ENCODE data around the gene REPS2.

REPS2 gene

DNA sequence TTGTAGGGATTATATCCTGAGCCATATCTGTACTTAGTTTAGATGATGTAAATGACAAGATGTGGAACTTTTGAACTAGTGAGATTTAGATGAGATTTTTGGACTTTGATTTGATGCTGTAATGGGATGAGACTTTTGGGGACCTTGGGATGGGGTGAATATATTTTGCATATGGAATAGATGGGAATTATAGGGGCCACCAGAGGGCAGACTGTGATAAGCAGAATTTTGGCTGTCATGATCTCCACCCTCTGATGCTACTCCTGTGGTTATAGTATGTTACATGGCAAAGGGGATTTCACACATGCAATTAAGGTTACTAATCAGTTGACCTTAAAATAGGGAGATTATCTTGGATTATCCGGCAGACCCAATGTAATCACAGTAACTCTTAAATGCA, 214.5 kb downstream of the REPS2 start:
- Histone ChIP-seq H3K36me3 (ENCODE audit: control insufficient read depth, low read depth, low read length) (no peaks in the 10 kb centered on the region), H3K9me3 (ENCODE audit: control insufficient read depth, low read depth, low read length) (peaks cover 17% of the 10 kb centered on the region), H3K9ac (ENCODE audit: low read length) (no peak overlapping the region), H3K27ac (ENCODE audit: low read length) (no peak overlapping the region), H3K4me1 (ENCODE audit: control insufficient read depth, low read depth, low read length) (peaks cover 5% of the 10 kb centered on the region), H3K27me3 (ENCODE audit: control insufficient read depth, insufficient read depth, low read length) (no peaks in the 10 kb centered on the region), H3K4me3 (ENCODE audit: low read length) (no peak overlapping the region)

DNA sequence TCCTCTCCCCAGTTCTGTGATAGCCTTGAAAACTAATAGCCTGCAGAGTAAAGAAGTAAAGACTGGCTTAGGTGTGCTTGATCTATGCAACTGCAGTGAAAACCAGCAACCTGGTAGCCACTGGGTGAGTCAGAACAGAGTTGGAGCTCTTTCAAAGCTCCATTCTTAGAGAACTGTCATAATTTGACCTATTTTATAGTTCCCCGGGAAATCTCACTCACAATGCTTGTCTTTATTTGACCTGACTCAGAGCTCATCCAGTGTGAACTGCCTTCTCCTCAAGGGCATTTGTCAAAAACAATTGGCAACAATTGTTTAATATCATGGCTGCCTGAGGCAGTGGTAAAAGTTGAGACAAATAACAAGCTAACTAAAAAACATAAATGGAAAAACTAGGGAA, 215.5 kb downstream of the REPS2 start:
- H3K4me1 ChIP-seq (ENCODE audit: control insufficient read depth, low read depth, low read length), result peaks cover 10% of the 10 kb centered on the region
- no peaks in the 10 kb centered on the region for H3K36me3 ChIP-seq (ENCODE audit: control insufficient read depth, low read depth, low read length)
- H3K27me3 ChIP-seq (ENCODE audit: control insufficient read depth, insufficient read depth, low read length), result no peaks in the 10 kb centered on the region
- H3K9me3 ChIP-seq (ENCODE audit: control insufficient read depth, low read depth, low read length), result peaks cover 17% of the 10 kb centered on the region
- no peak overlapping the region for H3K9ac ChIP-seq (ENCODE audit: low read length)
- no peak overlapping the region for H3K4me3 ChIP-seq (ENCODE audit: low read length)
- no peak overlapping the region for H3K27ac ChIP-seq (ENCODE audit: low read length)

GRCh38 chrX:17164079-17164478, 217.6 kb downstream of the REPS2 start:
- H3K9me3 ChIP-seq (ENCODE audit: control insufficient read depth, low read depth, low read length), result peaks cover 17% of the 10 kb centered on the region
- H3K9ac ChIP-seq (ENCODE audit: low read length), result no peak overlapping the region
- peaks cover 10% of the 10 kb centered on the region for H3K4me1 ChIP-seq (ENCODE audit: control insufficient read depth, low read depth, low read length)
- no peaks in the 10 kb centered on the region for H3K36me3 ChIP-seq (ENCODE audit: control insufficient read depth, low read depth, low read length)
- H3K4me3 ChIP-seq (ENCODE audit: low read length), result no peak overlapping the region
- no peaks in the 10 kb centered on the region for H3K27me3 ChIP-seq (ENCODE audit: control insufficient read depth, insufficient read depth, low read length)
- H3K27ac ChIP-seq (ENCODE audit: low read length), result no peak overlapping the region

- H3K27ac ChIP-seq (ENCODE audit: low read length), result no peak overlapping the region
- H3K4me3 ChIP-seq (ENCODE audit: low read length), result no peak overlapping the region
- no peaks in the 10 kb centered on the region for H3K27me3 ChIP-seq (ENCODE audit: control insufficient read depth, insufficient read depth, low read length)
- no peaks in the 10 kb centered on the region for H3K36me3 ChIP-seq (ENCODE audit: control insufficient read depth, low read depth, low read length)
- H3K9ac ChIP-seq (ENCODE audit: low read length), result no peak overlapping the region
- H3K9me3 ChIP-seq (ENCODE audit: control insufficient read depth, low read depth, low read length), result peaks cover 17% of the 10 kb centered on the region
- H3K4me1 ChIP-seq (ENCODE audit: control insufficient read depth, low read depth, low read length), result peaks cover 10% of the 10 kb centered on the region
Observed at GRCh38 chrX:17164941-17165340, 218.5 kb downstream of the REPS2 start.

- no peaks in the 10 kb centered on the region for H3K27me3 ChIP-seq (ENCODE audit: control insufficient read depth, insufficient read depth, low read length)
- H3K36me3 ChIP-seq (ENCODE audit: control insufficient read depth, low read depth, low read length), result no peaks in the 10 kb centered on the region
- H3K4me1 ChIP-seq (ENCODE audit: control insufficient read depth, low read depth, low read length), result peaks cover 10% of the 10 kb centered on the region
- H3K9ac ChIP-seq (ENCODE audit: low read length), result no peak overlapping the region
- H3K27ac ChIP-seq (ENCODE audit: low read length), result no peak overlapping the region
- H3K4me3 ChIP-seq (ENCODE audit: low read length), result no peak overlapping the region
- H3K9me3 ChIP-seq (ENCODE audit: control insufficient read depth, low read depth, low read length), result peaks cover 13% of the 10 kb centered on the region
Observed at GRCh38 chrX:17167915-17168314, 221.5 kb downstream of the REPS2 start.

DNA sequence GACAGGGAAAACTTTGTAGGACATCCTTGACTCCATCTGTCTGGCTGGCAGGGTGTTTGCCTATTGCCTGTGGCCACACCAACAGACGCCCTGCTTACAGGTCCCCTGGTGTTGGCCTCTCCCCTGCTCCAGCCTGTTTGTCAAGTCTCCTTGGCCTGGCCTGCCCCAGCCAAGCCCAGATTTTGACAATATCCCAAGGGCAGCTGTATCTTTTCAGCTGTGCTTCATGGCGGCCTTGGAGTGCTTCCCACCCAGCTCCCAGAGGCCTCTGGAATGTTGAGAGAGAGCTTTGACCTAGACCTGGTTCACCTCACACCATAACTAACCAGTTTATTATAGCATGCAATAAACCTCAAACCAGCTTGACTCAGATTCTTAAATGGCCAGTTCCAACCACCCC, 224.5 kb downstream of the REPS2 start:
- peaks cover 5% of the 10 kb centered on the region for H3K4me1 ChIP-seq (ENCODE audit: control insufficient read depth, low read depth, low read length)
- H3K9ac ChIP-seq (ENCODE audit: low read length), result no peak overlapping the region
- no peaks in the 10 kb centered on the region for H3K27me3 ChIP-seq (ENCODE audit: control insufficient read depth, insufficient read depth, low read length)
- H3K36me3 ChIP-seq (ENCODE audit: control insufficient read depth, low read depth, low read length), result no peaks in the 10 kb centered on the region
- H3K27ac ChIP-seq (ENCODE audit: low read length), result no peak overlapping the region
- no peak overlapping the region for H3K4me3 ChIP-seq (ENCODE audit: low read length)
- peaks cover 5% of the 10 kb centered on the region for H3K9me3 ChIP-seq (ENCODE audit: control insufficient read depth, low read depth, low read length)

DNA sequence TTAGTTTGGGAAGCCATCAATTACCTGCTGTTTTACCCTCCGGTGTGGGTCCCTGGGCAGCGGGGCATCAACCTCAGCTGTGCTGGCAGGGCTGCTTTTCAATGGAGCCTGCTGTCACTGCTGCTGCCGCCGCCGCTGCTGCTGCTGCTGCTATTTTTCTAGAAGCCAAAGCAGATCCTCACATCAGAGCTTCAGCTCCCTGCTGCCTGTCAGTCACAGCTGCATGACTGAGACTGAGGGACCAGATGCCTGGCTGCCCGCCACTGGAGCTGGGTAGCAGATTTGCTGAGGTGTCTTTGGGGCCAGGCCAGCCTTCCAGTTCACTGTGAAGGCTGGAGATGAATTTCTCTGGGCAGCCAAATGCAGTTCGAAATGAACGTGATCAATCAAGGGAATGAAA, 228.2 kb downstream of the REPS2 start:
- H3K9me3 ChIP-seq (ENCODE audit: control insufficient read depth, low read depth, low read length), result peaks cover 5% of the 10 kb centered on the region
- no peaks in the 10 kb centered on the region for H3K36me3 ChIP-seq (ENCODE audit: control insufficient read depth, low read depth, low read length)
- no peak overlapping the region for H3K27ac ChIP-seq (ENCODE audit: low read length)
- H3K9ac ChIP-seq (ENCODE audit: low read length), result no peak overlapping the region
- no peak overlapping the region for H3K4me3 ChIP-seq (ENCODE audit: low read length)
- H3K4me1 ChIP-seq (ENCODE audit: control insufficient read depth, low read depth, low read length), result no peaks in the 10 kb centered on the region
- H3K27me3 ChIP-seq (ENCODE audit: control insufficient read depth, insufficient read depth, low read length), result no peaks in the 10 kb centered on the region

- no peak overlapping the region for H3K27ac ChIP-seq (ENCODE audit: low read length)
- H3K4me3 ChIP-seq (ENCODE audit: low read length), result no peak overlapping the region
- H3K27me3 ChIP-seq (ENCODE audit: control insufficient read depth, insufficient read depth, low read length), result no peaks in the 10 kb centered on the region
- H3K9me3 ChIP-seq (ENCODE audit: control insufficient read depth, low read depth, low read length), result no peaks in the 10 kb centered on the region
- peaks cover 2% of the 10 kb centered on the region for H3K4me1 ChIP-seq (ENCODE audit: control insufficient read depth, low read depth, low read length)
- H3K36me3 ChIP-seq (ENCODE audit: control insufficient read depth, low read depth, low read length), result no peaks in the 10 kb centered on the region
- H3K9ac ChIP-seq (ENCODE audit: low read length), result no peak overlapping the region
Observed at GRCh38 chrX:17182317-17182716, 235.9 kb downstream of the REPS2 start.

DNA sequence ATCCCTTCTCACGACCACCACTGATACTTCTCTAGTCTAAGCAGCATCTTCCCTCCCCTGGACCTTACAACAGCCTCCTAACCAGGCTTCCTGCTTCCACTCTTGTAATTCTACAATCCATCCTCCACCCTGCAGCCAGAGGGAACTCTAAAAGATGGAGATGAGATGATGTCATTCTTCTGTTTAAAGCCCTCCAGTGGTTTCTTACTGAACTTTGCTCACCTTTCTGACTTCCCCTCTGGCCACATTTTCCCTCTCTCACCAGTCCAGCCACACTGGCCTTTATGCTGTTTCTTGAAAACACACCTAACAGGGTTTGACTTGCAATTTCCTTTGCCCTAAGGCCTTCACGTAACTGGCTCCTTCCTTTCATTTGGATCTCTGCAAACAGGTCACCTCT, 237.1 kb downstream of the REPS2 start:
- no peak overlapping the region for H3K27ac ChIP-seq (ENCODE audit: low read length)
- H3K36me3 ChIP-seq (ENCODE audit: control insufficient read depth, low read depth, low read length), result no peaks in the 10 kb centered on the region
- H3K9me3 ChIP-seq (ENCODE audit: control insufficient read depth, low read depth, low read length), result no peaks in the 10 kb centered on the region
- no peaks in the 10 kb centered on the region for H3K27me3 ChIP-seq (ENCODE audit: control insufficient read depth, insufficient read depth, low read length)
- H3K9ac ChIP-seq (ENCODE audit: low read length), result no peak overlapping the region
- no peak overlapping the region for H3K4me3 ChIP-seq (ENCODE audit: low read length)
- H3K4me1 ChIP-seq (ENCODE audit: control insufficient read depth, low read depth, low read length), result peaks cover 2% of the 10 kb centered on the region

DNA sequence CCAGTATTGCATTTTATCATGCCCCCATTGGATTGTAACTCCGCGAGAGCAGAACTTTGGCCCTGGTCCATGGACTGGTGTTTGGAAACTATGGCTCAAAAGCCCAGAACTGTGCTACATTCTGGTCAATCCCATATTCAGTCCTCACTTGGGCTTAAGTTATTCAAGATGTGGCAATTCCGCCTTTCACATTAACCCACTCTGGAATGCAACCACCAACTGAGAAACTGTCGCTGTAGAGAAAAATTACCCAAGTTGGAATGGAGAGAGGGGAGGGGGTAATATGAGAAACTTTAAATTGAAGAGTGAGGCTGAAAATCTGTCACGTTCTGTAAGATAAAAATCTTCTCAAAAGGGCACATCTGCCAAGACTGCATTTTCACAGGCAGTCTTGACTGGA, 239.0 kb downstream of the REPS2 start:
- Histone ChIP-seq H3K27me3 (ENCODE audit: control insufficient read depth, insufficient read depth, low read length) (no peaks in the 10 kb centered on the region), H3K36me3 (ENCODE audit: control insufficient read depth, low read depth, low read length) (no peaks in the 10 kb centered on the region), H3K9me3 (ENCODE audit: control insufficient read depth, low read depth, low read length) (no peaks in the 10 kb centered on the region), H3K4me3 (ENCODE audit: low read length) (no peak overlapping the region), H3K4me1 (ENCODE audit: control insufficient read depth, low read depth, low read length) (peaks cover 2% of the 10 kb centered on the region), H3K27ac (ENCODE audit: low read length) (no peak overlapping the region), H3K9ac (ENCODE audit: low read length) (no peak overlapping the region)

GRCh38 chrX:17187136-17187756, 240.8 kb downstream of the REPS2 start:
- no peaks in the 10 kb centered on the region for H3K9me3 ChIP-seq (ENCODE audit: control insufficient read depth, low read depth, low read length)
- H3K36me3 ChIP-seq (ENCODE audit: control insufficient read depth, low read depth, low read length), result no peaks in the 10 kb centered on the region
- no peak overlapping the region for H3K9ac ChIP-seq (ENCODE audit: low read length)
- H3K27ac ChIP-seq (ENCODE audit: low read length), result no peak overlapping the region
- H3K4me1 ChIP-seq (ENCODE audit: control insufficient read depth, low read depth, low read length), result peaks cover 2% of the 10 kb centered on the region
- no peaks in the 10 kb centered on the region for H3K27me3 ChIP-seq (ENCODE audit: control insufficient read depth, insufficient read depth, low read length)
- H3K4me3 ChIP-seq (ENCODE audit: low read length), result no peak overlapping the region

DNA sequence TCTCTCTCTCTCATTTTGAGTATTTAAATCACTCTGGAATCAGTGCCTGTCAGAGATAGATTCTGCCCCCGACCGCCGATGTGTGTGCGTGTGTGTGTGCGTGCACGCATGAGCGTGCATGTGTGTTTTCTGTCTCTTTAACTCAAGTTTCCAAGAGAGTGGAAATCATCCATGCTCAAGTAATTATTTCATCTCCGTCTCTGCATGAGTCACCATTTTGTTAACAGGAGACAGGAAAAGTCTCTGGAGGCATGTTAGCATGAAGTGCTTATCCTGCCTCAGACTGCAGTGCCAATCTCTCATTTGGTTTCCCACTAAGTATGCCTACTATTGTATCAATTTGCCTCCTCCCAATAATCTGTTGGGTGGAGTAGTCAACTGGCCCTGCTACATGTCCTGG, 245.6 kb downstream of the REPS2 start:
- H3K27ac ChIP-seq (ENCODE audit: low read length), result no peak overlapping the region
- no peak overlapping the region for H3K9ac ChIP-seq (ENCODE audit: low read length)
- no peaks in the 10 kb centered on the region for H3K36me3 ChIP-seq (ENCODE audit: control insufficient read depth, low read depth, low read length)
- no peak overlapping the region for H3K4me3 ChIP-seq (ENCODE audit: low read length)
- H3K27me3 ChIP-seq (ENCODE audit: control insufficient read depth, insufficient read depth, low read length), result no peaks in the 10 kb centered on the region
- no peaks in the 10 kb centered on the region for H3K9me3 ChIP-seq (ENCODE audit: control insufficient read depth, low read depth, low read length)
- H3K4me1 ChIP-seq (ENCODE audit: control insufficient read depth, low read depth, low read length), result no peaks in the 10 kb centered on the region

Measured in iPS-18a (cell line).